Uterus (tissue), 4 donors: Measurements from ENCODE around the gene GATA2. TPM values are rescaled to one million over a fixed set of nuclear protein-coding genes. Genes with fewer than 3 reads are reported as not detected.

Experiments
- DNase-seq, 2 donors: peaks; one replicate each; pipeline ENCODE4 v3.0.0-alpha.2; 2019 to 2020
- H3K27ac ChIP-seq, 2 donors: fragments of 200-600 bp; sonication (generic); 1 replicate in 1 of 2; 2 replicates in 1 of 2; pipeline ENCODE4 v1.5.1; 2016 to 2018
- H3K27me3 ChIP-seq, 2 donors: fragments of 200-600 bp; sonication (generic); one replicate each; pipeline ENCODE4 v1.5.1; 2018 to 2019; ENCODE audit warnings: control low read depth in 1 of 2
- H3K36me3 ChIP-seq, 2 donors: fragments of 200-600 bp; sonication (generic); one replicate each; pipeline ENCODE4 v1.5.1; 2019; ENCODE audit warnings: control low read depth in 1 of 2
- H3K4me1 ChIP-seq, 2 donors: fragments of 200-600 bp; sonication (generic); one replicate each; pipeline ENCODE4 v1.5.1; 2018 to 2019; ENCODE audit warnings: control low read depth in 1 of 2
- H3K4me3 ChIP-seq, 2 donors: fragments of 200-600 bp; sonication (generic); 1 replicate in 1 of 2; 2 replicates in 1 of 2; pipeline ENCODE4 v1.5.1; 2018 to 2019; ENCODE audit warnings: mild to moderate bottlenecking in 1 of 2
- H3K9me3 ChIP-seq, 2 donors: fragments of 200-600 bp; sonication (generic); one replicate each; pipeline ENCODE4 v1.5.1; 2019; ENCODE audit warnings: control low read depth in 1 of 2
- POLR2A ChIP-seq, 2 donors: fragments of 450-650 bp; IDR thresholded peaks; one replicate each; pipeline ENCODE4 v1.6.1; 2016; ENCODE audit warnings: antibody characterized with exemption in 2 of 2, mild to moderate bottlenecking in 1 of 2, moderate library complexity in 1 of 2
- intact Hi-C: fragments of 100-400 bp; cut with DNase I; formaldehyde crosslinking; loops from one replicate; pipeline ENCODE4 v1.15.1; 2023; ENCODE audit warnings: low total_unique reads
- total RNA-seq, 4 donors: library from RNA; depleted of rRNA in 3 of 4; stranded (reverse); fragments of >200 nt in 3 of 4; gene quantifications; one replicate each; pipeline versions ENCODE4 v1.1.0 to v1.2.4, GENCODE V29; 2014 to 2023
- TF ChIP-seq, protein P1 (sequence below), 4 experiments: fragments of 200-600 bp in 2 of 4; fragments of 450-650 bp in 2 of 4; sonication (generic) in 2 of 4; IDR thresholded peaks; one replicate each; pipeline ENCODE4 v1.5.1; 2016 to 2019; ENCODE audit warnings: antibody characterized with exemption in 4 of 4, mild to moderate bottlenecking in 2 of 4, moderate library complexity in 1 of 4
- donor health status: DM: yes; HTN: yes; CAD: no.

Gene GATA2
- total RNA-seq, 4 donors from 2014 or later: 30.9 to 171 (median 52.5) TPM

DNA sequence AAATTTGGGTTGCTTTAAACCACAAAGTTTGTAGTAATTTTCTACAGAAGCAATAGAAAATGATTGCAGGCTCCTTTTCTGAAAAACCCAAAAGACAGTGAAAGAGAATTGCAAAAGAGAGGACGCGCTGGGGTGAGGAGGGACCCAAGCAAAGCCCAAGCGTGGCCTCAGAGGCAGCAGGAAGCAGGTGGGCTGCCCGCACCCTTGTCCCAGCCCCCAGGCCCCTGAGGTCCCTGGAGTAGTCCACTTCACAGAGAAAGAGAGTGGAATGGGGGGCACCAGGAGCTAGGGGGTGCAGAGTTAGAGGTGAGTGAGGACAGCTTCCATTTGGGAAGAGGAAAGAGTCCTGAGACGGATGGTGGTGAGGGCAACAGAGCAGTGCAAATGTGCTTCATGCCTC, 37.9 kb downstream of the GATA2 start:
- no peak for DNase-seq
- TF ChIP-seq, protein P1, sequence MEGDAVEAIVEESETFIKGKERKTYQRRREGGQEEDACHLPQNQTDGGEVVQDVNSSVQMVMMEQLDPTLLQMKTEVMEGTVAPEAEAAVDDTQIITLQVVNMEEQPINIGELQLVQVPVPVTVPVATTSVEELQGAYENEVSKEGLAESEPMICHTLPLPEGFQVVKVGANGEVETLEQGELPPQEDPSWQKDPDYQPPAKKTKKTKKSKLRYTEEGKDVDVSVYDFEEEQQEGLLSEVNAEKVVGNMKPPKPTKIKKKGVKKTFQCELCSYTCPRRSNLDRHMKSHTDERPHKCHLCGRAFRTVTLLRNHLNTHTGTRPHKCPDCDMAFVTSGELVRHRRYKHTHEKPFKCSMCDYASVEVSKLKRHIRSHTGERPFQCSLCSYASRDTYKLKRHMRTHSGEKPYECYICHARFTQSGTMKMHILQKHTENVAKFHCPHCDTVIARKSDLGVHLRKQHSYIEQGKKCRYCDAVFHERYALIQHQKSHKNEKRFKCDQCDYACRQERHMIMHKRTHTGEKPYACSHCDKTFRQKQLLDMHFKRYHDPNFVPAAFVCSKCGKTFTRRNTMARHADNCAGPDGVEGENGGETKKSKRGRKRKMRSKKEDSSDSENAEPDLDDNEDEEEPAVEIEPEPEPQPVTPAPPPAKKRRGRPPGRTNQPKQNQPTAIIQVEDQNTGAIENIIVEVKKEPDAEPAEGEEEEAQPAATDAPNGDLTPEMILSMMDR (IDR thresholded peaks at IDR 0.05): no peak
- TF ChIP-seq POLR2A (IDR thresholded peaks at IDR 0.05): no peak
- H3K27me3 ChIP-seq: no peaks in the 10 kb centered on the region
- intact Hi-C loops: no loop called here
- no peaks in the 10 kb centered on the region for H3K36me3 ChIP-seq
- no peaks in the 10 kb centered on the region for H3K9me3 ChIP-seq
- no peak overlapping the region for H3K4me3 ChIP-seq
- H3K4me1 ChIP-seq: no peaks in the 10 kb centered on the region
- no peak overlapping the region for H3K27ac ChIP-seq

DNA sequence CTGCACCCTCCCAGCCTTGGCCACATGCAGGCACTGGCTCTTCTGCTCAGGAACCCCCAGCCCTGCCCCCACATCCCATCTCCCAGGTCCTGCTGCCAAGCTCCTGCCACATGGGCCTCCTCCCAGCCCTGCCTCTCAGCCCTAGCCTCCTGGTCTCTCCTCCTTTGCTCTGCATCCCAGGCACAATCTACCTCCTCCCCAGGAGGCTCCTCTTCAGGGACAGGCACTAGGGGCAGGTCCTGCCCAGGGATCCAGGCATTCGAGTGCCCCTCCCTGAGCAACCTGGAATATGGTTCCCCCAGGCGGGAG, 38.7 kb downstream of the GATA2 start:
- no peak for TF ChIP-seq POLR2A (IDR thresholded peaks at IDR 0.05)
- TF ChIP-seq, protein P1 (IDR thresholded peaks at IDR 0.05): no peak
- Histone ChIP-seq H3K4me1 (no peaks in the 10 kb centered on the region), H3K36me3 (no peaks in the 10 kb centered on the region), H3K27ac (no peak overlapping the region), H3K27me3 (no peaks in the 10 kb centered on the region), H3K4me3 (no peak overlapping the region), H3K9me3 (no peaks in the 10 kb centered on the region)
- intact Hi-C loops: no loop called here
- DNase-seq: no peak

DNA sequence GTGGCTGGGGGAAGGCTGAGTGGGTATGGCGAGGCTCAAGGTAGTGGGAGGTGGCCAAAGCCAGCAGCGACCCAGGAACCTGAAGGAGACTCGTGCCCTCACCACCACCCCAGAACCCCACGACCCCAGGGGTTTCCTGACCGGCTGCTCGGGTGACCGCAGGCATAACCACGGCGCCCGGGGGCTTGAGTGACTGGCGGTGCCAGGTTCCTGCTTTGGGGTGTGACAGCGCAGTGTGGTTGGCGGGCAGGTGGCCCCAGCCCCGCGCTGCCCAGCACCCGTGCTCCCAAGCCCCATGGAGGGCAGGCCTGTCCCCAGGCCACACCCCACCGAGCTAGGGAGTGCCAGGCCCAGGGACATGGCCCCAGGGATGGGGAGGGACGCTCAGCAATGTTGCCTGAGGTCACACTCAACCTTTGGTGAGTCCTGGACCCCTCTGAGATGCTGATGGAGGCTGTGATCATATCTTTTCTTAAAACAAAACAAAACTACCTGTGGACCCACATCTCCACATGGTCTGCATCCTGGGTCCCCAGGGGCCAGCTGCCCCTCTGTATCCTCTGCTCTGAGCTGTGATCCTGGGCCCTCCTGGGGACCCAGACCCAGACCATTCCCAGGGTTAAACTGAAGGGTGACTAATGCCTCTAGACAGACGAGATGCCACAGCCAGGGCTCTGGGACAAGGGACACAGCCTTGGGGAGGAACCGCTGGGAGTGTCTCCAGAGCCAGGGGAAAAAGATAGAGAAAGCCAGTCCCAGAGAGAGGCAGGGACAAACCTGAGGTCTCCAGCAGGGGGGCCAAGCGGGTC, 39.3 kb downstream of the GATA2 start:
- TF ChIP-seq, protein P1 (IDR thresholded peaks at IDR 0.05): no peak
- no peak for TF ChIP-seq POLR2A (IDR thresholded peaks at IDR 0.05)
- H3K9me3 ChIP-seq: no peaks in the 10 kb centered on the region
- intact Hi-C loops: no loop called here
- no peak overlapping the region for H3K4me3 ChIP-seq
- no peak for DNase-seq
- no peak overlapping the region for H3K27ac ChIP-seq
- no peaks in the 10 kb centered on the region for H3K4me1 ChIP-seq
- no peaks in the 10 kb centered on the region for H3K27me3 ChIP-seq
- no peaks in the 10 kb centered on the region for H3K36me3 ChIP-seq

DNA sequence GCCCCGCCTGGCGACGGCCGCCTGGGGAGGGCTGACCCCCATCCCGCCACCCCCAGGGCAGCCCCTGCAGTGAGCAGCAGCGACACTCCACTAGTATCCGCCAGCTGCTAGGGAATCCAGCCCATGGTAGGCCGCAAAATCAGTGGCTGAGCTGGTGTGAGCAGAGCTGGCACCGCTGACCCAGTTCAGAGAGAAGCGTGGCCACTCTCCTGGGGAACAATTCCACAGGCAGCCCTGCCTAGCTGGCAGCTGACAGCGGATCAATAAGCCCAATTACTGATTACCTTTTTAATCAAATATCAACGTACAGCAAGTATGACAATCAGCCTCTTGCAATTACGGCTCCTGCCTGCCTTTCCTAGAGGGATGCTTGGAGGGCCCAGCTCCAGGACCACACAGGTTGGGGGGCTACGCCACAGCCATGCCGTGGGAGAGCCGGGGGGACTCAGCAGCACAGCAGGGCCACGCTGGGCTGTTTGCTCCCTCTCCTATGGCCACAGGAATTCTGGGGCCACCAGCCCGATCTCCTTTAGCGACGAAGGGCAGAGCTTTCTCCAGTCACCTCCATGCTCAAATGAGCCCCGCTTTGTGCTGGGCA, 40.2 kb downstream of the GATA2 start:
- no peak for DNase-seq
- Histone ChIP-seq H3K36me3 (no peaks in the 10 kb centered on the region), H3K9me3 (no peaks in the 10 kb centered on the region), H3K27ac (no peak overlapping the region), H3K4me1 (no peaks in the 10 kb centered on the region), H3K27me3 (no peaks in the 10 kb centered on the region), H3K4me3 (no peak overlapping the region)
- TF ChIP-seq POLR2A (IDR thresholded peaks at IDR 0.05): no peak
- TF ChIP-seq, protein P1 (IDR thresholded peaks at IDR 0.05): no peak
- intact Hi-C loops: no loop called here

DNA sequence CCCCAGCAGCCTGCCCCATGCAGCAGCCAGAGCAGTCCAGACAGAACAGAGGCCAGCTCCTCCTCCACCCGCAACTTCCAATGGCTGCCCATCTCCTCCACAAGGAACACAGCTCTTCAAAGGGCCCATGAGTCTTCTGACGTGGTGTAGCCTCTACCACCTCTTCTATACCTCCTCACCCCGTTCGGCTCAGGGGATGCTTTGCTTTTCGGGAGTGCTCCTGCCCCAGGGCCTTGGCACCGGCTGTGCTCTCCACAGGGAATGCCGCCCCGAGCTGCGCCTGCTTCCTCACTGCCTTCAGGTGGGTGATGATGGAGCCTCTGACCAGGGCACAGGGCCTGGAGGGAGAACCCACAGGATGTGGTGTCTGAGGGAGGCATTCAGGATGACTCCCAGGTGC, 40.9 kb downstream of the GATA2 start:
- Histone ChIP-seq H3K36me3 (no peaks in the 10 kb centered on the region), H3K4me1 (no peaks in the 10 kb centered on the region), H3K4me3 (no peak overlapping the region), H3K27ac (no peak overlapping the region), H3K27me3 (no peaks in the 10 kb centered on the region), H3K9me3 (no peaks in the 10 kb centered on the region)
- intact Hi-C loops: no loop called here
- TF ChIP-seq, protein P1 (IDR thresholded peaks at IDR 0.05): no peak
- TF ChIP-seq POLR2A (IDR thresholded peaks at IDR 0.05): no peak
- DNase-seq: no peak
